ENCODE results near the gene FADS6.

DNA sequence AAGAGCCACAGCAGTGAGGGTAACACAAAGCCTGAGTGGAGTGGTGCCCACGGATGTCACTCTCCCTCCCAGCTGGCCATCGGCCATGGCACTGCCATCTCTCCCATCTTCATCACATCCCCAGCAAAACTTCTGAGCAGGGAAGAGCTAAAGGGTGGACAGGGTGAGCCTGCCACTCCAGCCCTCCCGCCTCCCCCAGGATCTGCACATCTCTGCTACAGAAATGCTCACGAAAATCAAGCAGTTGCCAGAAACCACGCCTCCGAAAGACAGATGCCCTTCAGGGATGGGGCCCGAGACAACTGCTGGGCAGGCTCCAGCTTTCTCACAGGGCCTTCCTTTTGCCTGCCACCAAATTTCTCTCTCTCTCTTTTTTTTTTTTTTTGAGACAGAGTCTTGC lies 37.3 kb downstream of the FADS6 start:
- TF ChIP-seq, protein P1, sequence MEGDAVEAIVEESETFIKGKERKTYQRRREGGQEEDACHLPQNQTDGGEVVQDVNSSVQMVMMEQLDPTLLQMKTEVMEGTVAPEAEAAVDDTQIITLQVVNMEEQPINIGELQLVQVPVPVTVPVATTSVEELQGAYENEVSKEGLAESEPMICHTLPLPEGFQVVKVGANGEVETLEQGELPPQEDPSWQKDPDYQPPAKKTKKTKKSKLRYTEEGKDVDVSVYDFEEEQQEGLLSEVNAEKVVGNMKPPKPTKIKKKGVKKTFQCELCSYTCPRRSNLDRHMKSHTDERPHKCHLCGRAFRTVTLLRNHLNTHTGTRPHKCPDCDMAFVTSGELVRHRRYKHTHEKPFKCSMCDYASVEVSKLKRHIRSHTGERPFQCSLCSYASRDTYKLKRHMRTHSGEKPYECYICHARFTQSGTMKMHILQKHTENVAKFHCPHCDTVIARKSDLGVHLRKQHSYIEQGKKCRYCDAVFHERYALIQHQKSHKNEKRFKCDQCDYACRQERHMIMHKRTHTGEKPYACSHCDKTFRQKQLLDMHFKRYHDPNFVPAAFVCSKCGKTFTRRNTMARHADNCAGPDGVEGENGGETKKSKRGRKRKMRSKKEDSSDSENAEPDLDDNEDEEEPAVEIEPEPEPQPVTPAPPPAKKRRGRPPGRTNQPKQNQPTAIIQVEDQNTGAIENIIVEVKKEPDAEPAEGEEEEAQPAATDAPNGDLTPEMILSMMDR (IDR thresholded peaks at IDR 0.05; ENCODE audit: extremely low read depth in 1 of 2, insufficient read depth in 1 of 2, low read depth in 1 of 2, low read length in 2 of 2), result no peak
- TF ChIP-seq POLR2AphosphoS5 (IDR thresholded peaks at IDR 0.05; ENCODE audit: insufficient read depth, low read depth, low read length) (no peak), JUN (IDR thresholded peaks at IDR 0.05; ENCODE audit: borderline replicate concordance, insufficient read depth, insufficient read length, low read depth) (no peak)

Data from endothelial cell of umbilical vein (primary cell).